Measurements from ENCODE around the gene LRRC8D.

Gene LRRC8D

DNA sequence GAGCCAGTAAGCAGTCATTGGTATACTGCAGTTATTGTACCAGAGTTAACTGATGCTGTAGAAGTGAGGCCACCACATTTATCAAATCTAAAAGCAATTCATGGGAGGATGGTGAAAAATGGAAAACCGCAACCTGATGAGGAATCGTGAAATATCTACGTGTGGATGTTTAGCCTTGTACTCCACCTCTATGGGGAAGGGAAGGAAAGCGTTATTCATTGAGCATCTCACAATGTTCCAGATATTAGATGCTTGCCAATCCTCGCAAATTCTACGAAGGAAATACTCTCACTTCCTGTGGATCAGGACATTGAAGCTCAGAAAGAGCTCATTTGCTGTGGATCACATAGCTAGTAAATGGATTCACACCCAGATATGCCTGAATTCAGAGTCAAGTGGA lies 77.3 kb downstream of the LRRC8D start:
- no peak for DNase-seq

- no peak for DNase-seq
These were observed 78.1 kb downstream of the LRRC8D start for GRCh38 chr1:89898695-89899470.

GRCh38 chr1:89900323-89900722 lies 79.5 kb downstream of the LRRC8D start:
- no peak for DNase-seq

DNA sequence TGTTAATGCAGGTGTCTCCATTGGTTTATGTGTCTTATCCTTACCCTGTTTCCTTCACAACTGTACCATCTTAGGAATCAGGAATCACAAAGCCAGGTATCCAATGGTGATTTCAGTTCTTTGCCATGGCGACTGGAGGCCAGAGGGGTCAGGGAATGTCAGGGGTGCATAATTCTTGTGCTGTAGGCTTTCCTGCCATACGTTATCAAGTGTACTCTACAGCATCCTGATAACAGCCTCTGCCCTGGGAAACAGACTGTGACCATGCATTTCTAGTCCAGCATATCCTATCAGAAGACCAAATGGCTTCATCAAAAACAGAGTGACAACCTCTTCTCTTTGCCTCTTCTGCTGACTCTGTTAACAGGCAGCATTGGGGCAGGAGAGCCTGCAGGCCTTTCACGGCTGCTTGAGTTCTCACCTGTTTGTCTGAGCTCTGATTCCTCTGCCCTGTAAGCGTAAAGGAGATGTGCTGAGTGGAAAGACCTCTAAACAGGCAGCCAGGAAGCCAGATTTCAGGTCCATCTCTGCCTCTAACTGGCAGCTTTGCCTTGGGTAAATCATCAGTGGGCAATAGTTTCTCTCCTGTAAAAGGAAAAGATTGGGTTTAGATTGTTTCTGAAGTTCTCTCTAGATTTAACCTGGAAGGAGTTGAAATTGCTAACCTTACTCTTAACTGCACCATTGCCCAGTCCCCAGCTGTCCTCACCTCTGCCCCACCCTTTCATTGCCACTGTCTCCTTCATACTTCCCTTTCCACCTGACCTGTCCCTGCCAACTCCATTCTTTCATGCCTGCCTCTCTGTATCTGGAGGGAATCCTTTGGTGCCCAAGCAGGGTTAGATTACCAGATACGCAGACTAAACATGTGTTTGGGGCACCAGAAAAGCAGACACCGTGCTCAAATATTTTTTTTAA lies 80.2 kb downstream of the LRRC8D start:
- DNase-seq: no peak

GRCh38 chr1:89901957-89902669 lies 81.3 kb downstream of the LRRC8D start:
- no peak for DNase-seq

DNA sequence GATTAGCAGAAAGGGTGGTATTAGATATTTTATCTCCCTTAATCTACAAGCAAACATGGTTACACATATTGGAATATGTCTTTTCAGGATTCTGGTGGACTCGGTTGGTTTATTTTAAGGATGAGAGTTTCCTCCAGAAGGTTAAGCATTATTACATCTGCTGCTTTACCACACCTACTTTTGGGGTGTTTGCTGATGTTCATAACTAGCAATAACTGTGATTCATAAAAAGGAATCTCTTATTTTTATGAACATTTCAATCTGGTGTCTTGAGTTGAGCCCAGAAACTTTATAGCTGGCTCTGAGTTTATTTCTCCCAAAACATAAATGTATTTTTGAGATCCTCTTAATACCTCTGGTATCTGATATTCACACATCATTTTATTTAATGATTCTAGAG lies 82.7 kb downstream of the LRRC8D start:
- no peak for DNase-seq

DNA sequence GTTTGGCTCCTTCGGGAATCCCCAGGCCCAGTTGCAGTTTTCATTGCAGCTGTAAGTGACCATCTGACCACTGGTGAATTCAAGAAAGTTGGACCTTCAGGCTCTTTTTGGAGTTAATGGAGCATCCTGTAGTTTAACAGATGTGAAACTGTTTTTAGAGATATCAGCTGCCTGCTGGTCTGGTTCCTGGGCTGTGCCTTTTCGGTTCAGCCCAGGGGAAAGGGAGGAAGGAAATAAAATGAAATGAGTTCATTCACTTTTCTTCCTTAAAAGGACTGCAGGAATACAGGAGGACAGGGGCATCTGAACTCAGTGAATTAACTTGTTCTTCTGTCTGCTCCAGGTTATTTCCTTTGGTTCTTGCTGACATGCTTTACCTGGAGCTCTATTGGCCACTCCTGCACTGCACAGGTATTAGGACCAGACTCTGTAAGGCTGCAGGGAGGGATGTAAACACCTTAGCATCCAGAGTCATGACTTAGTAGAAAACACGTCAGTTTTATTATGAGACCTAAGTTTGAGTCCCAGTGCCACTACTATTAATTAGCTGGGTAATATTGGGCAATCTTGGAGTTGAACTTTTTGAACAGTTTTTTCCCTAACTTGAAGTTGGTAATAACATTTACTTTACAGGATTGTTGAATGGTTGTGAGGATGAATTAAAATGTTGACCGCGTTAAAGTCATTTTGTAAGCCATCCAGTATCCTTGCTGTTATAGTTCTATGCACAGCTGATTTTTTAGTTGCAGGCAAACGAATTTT lies 83.6 kb downstream of the LRRC8D start:
- no peak for DNase-seq

DNA sequence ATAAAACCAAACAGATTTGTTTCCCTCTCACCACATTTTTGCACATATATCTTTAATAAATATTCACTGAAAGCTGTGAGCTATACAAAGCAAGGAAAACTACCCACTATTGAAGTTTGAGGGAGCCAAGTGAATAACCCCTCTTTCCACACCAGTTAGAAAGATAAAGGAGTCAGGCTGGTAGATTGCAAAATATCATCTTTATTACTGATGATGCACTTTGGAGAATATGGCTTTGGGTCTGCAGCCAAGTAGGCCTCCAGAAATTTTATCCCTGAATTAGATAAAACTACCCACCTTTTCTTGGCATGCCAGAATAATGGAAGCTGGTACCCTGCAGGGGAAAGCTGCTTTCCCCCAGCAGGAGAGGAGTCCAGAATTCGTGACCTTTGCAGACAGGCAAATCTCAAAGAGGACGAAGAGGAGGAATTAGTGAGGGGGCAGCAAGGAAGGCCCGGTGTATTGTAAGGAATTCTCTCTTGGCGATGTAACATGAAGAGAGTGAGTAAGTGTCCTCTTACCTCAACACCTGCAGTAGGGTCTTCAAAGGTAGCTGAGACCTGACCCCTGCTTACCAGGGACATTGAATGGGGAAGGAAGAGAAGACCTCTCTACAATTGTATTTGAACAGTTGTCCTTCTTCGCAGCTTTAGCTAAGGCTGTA lies 84.7 kb downstream of the LRRC8D start:
- no peak for DNase-seq

DNA sequence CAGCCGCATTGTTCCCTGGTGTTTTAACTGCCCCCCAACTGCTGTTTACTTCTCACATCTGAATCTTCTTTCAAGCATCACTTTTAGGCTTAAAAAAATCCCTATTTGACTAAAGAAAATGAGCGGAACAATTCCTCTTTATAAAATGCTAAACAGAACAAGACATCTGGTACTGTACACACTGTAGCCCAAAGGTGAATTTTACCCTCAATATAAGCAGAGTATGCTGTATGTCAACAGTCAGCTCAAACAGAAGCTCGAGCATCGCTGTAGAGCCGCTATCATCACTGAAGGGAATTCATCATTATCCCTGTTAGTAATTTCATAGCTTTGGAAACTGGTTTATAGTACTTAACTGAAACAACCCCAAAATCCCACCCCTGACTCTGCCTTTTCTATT lies 85.3 kb downstream of the LRRC8D start:
- no peak for DNase-seq

DNA sequence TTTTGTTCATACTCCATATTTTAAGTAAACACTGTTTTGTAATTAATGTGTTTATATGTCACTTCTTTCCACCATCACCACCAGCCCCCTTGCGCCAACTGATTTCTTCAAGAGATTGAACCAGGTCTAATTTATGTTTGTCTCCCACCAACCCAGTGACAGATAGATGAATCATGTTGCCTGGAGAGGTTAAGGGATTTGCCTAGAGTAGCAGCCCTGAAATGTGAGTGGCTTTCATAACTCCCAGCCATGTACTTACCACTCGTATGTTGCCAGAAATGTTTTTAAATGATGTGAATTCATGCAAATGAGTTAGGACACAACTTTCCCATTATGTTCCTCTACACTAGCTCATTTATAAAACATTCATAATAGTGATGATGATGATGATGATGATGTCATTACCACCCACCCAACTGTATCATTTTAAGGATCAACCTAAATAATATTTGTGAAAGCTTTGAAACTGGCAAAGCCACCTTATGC lies 86.9 kb downstream of the LRRC8D start:
- DNase-seq: no peak

DNA sequence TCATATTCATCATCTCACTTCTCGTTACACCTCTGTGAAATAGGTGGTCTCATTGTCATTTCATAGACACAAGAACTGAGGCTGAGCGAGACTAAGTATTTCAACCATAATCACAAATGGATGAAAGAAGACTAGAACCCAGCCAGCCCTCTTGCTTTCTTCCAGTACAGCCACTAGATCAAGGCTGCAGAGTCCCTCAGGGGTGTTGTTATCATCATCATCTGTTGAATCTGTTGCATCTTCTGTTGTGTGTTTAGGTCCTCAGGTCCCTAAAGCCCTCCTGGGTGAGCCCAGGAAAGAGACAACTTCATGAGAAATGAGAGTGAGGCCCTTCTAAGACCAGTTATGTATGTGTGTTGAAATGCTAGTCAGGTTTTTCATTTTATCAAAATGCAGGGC lies 87.4 kb downstream of the LRRC8D start:
- DNase-seq: no peak

- DNase-seq: no peak
These were observed 88.0 kb downstream of the LRRC8D start for GRCh38 chr1:89908672-89909436.

DNA sequence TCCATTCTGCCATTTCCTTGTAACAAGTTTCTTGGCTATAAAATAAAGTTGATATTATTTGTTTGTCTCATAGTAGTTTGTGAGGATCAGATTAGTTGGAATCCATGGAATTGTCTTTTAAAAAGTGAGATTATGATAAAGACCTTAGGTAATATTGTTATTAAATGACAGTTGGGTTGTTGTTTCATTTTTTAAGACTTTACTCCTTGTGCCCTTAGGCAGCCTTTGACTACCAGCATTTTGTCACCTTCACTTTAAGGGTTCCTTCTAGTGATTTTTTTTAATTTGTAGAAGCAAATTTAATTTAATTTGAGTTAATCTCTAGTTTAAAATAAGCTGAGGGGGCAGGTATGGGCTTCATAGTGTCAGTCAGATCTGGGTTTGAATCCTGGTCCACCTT lies 89.4 kb downstream of the LRRC8D start:
- DNase-seq: no peak

GRCh38 chr1:89910780-89911179 lies 89.9 kb downstream of the LRRC8D start:
- no peak for DNase-seq

- DNase-seq: no peak
These were observed 90.6 kb downstream of the LRRC8D start for GRCh38 chr1:89911191-89911991.

DNA sequence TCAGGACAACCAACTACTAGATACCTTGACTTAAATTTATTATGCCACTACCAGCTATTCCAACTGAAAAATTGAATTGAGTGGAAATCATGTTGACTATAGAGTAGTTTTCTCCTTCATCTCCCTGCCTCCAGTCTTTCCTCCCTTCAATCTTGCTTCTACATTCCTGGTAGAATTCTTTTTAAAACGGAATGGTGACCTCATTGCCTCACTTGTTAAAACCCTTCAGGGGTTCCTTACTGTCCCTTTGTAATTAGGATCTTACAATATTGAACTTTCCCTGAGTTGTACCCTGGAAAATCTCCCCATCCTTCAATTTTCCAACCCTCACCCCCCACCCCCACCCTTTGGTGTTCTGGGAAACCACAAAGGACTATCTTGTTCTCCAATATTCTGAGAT lies 91.2 kb downstream of the LRRC8D start:
- no peak for DNase-seq

- no peak for DNase-seq
These were observed 92.7 kb downstream of the LRRC8D start for GRCh38 chr1:89913353-89914095.

- no peak for DNase-seq
These were observed 96.5 kb downstream of the LRRC8D start for GRCh38 chr1:89917353-89917752.

- no peak for DNase-seq
These were observed 97.4 kb downstream of the LRRC8D start for GRCh38 chr1:89918127-89918793.
